Mesothelial cell of epicardium (in vitro differentiated cells): ENCODE data around the gene SRPX2. TPM values are rescaled to one million over a fixed set of nuclear protein-coding genes. Genes with fewer than 3 reads are reported as not detected.

Experiments
- DNase-seq, 2 experiments: peaks; one replicate each; pipeline ENCODE4 v3.0.0; 2021; ENCODE audit warnings: low spot score in 2 of 2; ENCODE audit not compliant: unreplicated experiment in 2 of 2
- H3K27ac Mint-ChIP-seq: 2 replicates; pipeline ENCODE4 v1.8.0; 2021; ENCODE audit warnings: mixed read lengths
- H3K27me3 Mint-ChIP-seq: 2 replicates; pipeline ENCODE4 v1.8.0; 2021; ENCODE audit warnings: low read depth, mixed read lengths
- H3K36me3 Mint-ChIP-seq: 2 replicates; pipeline ENCODE4 v1.8.0; 2021; ENCODE audit warnings: mixed read lengths
- H3K4me1 Mint-ChIP-seq: 2 replicates; pipeline ENCODE4 v1.8.0; 2021; ENCODE audit warnings: mixed read lengths
- H3K4me3 Mint-ChIP-seq: 2 replicates; pipeline ENCODE4 v1.8.0; 2021; ENCODE audit warnings: mild to moderate bottlenecking, moderate library complexity, mixed read lengths
- H3K9me3 Mint-ChIP-seq: 2 replicates; pipeline ENCODE4 v1.8.0; 2021; ENCODE audit warnings: mixed read lengths
- CTCF ChIP-seq: fragments of 200-600 bp; sonication (generic); IDR thresholded peaks from one replicate; pipeline ENCODE4 v1.5.0; 2021; ENCODE audit warnings: antibody characterized with exemption; ENCODE audit not compliant: unreplicated experiment
- total RNA-seq: library from RNA; stranded (reverse); gene quantifications from 3 replicates; pipeline ENCODE4 v1.2.1, GENCODE V29; 2021

The SRPX2 gene, protein sequence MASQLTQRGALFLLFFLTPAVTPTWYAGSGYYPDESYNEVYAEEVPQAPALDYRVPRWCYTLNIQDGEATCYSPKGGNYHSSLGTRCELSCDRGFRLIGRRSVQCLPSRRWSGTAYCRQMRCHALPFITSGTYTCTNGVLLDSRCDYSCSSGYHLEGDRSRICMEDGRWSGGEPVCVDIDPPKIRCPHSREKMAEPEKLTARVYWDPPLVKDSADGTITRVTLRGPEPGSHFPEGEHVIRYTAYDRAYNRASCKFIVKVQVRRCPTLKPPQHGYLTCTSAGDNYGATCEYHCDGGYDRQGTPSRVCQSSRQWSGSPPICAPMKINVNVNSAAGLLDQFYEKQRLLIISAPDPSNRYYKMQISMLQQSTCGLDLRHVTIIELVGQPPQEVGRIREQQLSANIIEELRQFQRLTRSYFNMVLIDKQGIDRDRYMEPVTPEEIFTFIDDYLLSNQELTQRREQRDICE
- total RNA-seq, result 13.7 to 16.2 TPM (median 15.1 TPM) in 3 replicates

DNA sequence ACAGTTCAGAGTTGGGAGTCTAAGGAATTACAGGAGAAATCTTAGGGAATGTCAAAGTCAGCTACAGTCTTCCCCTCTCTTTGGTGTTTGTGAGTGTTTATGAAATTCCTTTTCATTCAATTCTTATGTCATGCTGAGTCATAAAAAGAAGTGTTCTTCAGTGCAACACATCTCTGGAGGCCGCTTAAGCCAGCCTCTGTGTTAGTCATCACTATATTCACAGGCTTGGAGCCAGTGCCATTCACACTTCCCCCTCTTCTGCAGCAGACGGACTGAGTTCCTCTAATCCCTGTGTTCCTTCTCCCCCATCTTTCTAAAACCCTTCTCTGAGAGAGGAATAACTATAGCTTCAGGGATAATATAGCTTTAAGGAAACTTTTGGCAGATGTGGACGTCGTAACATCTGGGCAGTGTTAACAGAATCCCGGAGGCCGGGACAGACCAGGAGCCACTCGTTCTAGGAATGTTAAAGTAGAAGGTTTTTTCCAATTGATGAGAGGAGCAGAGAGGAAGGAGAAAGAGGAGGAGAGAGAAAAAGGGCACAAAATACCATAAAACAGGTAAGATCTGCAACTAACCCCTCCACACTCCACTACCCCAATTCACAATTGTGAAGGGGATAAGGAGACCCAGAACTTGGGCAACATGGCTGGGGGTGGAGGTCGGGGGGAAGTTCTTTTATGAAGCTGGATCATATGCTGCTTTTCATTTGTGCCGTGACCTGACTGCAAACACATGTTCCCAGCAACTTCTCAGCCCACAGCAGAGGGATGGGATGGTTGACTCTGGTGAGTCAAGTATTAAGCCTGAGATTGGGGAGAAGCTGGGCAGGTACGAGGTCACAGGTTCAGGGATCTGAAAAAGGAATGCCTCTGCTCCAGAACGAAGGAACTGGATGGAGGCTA, at the start of gene SRPX2:
SRPX2 (plus strand) TSS at position 244 of the 905 bp plus-strand sequence. CDS start 2,124 bp downstream, outside the sequence.
- peaks cover 23% of the 10 kb centered on the region for H3K9me3 Mint-ChIP-seq

DNA sequence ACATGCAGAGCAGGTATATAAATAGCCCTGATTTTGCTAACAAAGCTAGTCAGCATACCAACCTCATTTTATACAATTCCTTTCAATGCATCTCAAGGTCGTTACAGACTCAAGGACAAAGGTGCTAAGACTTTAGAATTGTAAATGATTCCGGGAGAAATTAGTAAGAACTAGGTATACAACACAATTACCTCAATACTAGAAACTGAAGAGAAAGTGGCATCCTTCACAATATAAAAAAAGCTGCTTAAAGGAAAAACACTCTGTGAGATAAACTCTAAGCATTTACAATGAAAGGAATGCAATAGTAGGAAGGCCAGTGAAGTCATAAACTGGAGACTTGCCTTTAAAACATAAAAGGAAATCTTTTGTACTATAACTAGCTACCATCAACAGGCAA, 47.4 kb upstream of the SRPX2 start:
- H3K4me1 Mint-ChIP-seq, result peaks cover 18% of the 10 kb centered on the region
- no peak for TF ChIP-seq CTCF
- H3K36me3 Mint-ChIP-seq, result no peaks in the 10 kb centered on the region
- DNase-seq, result no peak
- H3K27ac Mint-ChIP-seq, result no peak overlapping the region
- H3K27me3 Mint-ChIP-seq, result no peaks in the 10 kb centered on the region
- no peak overlapping the region for H3K4me3 Mint-ChIP-seq
- peaks cover 19% of the 10 kb centered on the region for H3K9me3 Mint-ChIP-seq

More for the DNA sequence above, at the start of gene SRPX2:
- Mint-ChIP-seq H3K4me1 (peaks cover 61% of the 10 kb centered on the region), H3K27ac (peak within 1 kb of the TSS; percentile 93), H3K36me3 (no peaks in the 10 kb centered on the region), H3K27me3 (no peaks in the 10 kb centered on the region), H3K4me3 (peak within 1 kb of the TSS; percentile 51)
- no peak for TF ChIP-seq CTCF
- no peak for DNase-seq

DNA sequence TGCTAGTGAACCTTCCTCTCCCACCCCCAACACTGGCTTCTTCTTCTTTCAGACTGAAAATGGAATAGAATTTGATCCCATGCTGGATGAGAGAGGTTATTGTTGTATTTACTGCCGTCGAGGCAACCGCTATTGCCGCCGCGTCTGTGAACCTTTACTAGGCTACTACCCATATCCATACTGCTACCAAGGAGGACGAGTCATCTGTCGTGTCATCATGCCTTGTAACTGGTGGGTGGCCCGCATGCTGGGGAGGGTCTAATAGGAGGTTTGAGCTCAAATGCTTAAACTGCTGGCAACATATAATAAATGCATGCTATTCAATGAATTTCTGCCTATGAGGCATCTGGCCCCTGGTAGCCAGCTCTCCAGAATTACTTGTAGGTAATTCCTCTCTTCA, 44.5 kb upstream of the SRPX2 start:
- no peak for TF ChIP-seq CTCF
- H3K36me3 Mint-ChIP-seq, result no peaks in the 10 kb centered on the region
- no peaks in the 10 kb centered on the region for H3K27me3 Mint-ChIP-seq

DNA sequence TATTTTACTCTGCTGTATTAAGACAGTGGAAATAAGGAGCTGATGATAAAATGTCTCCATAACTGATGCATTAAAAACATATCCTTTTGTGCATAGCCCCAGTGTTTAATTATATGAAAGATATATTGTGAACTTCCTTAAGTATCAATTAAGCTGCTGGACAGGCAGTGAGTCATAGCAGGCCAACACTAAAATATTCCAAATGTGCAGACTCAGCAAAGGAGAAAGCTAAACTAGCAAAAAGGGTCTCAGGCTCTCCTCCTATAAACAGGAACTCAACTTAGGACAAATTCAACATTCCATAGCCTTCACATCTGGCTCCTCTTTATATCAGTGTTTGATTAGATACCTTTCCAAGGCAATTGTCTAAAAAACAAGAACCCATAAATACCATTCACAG, 43.7 kb upstream of the SRPX2 start:
- Mint-ChIP-seq H3K27ac (no peak overlapping the region), H3K4me3 (no peak overlapping the region), H3K9me3 (peaks cover 27% of the 10 kb centered on the region), H3K27me3 (no peaks in the 10 kb centered on the region), H3K4me1 (peaks cover 14% of the 10 kb centered on the region), H3K36me3 (no peaks in the 10 kb centered on the region)
- TF ChIP-seq CTCF, result no peak
- DNase-seq, result no peak

More for the DNA sequence above, 44.5 kb upstream of the SRPX2 start:
- DNase-seq, result no peak
- no peak overlapping the region for H3K4me3 Mint-ChIP-seq
- peaks cover 14% of the 10 kb centered on the region for H3K4me1 Mint-ChIP-seq
- no peak overlapping the region for H3K27ac Mint-ChIP-seq
- peaks cover 28% of the 10 kb centered on the region for H3K9me3 Mint-ChIP-seq

GRCh38 chrX:100600758-100601157, 43.2 kb upstream of the SRPX2 start:
- Mint-ChIP-seq H3K27ac (no peak overlapping the region), H3K4me1 (peaks cover 14% of the 10 kb centered on the region), H3K27me3 (no peaks in the 10 kb centered on the region), H3K4me3 (no peak overlapping the region), H3K36me3 (no peaks in the 10 kb centered on the region), H3K9me3 (peaks cover 22% of the 10 kb centered on the region)
- TF ChIP-seq CTCF, result no peak
- no peak for DNase-seq
